Left cardiac atrium (tissue), 2 donors: ENCODE measurements around the gene SERPING1. TPM values are rescaled to one million over a fixed set of nuclear protein-coding genes. Genes with fewer than 3 reads are reported as not detected.

Experiments
- microRNA-seq, 2 donors: library from miRNA; unstranded; fragments of <30 nt; microRNA quantifications; one replicate each; pipeline ENCODE4 v1.2.0, GENCODE V29; 2020
- total RNA-seq, 2 donors: library from RNA; stranded (reverse); fragmentation: NEBNext Ultra II Directional; extraction: Animal tissue kit (Norgen Biotek cat#: 25700); gene quantifications; one replicate each; pipeline ENCODE4 v1.2.1, GENCODE V29; 2021
- donor health status: DM: no; HTN: yes; CAD: no; lungs with severe emphysema.
- donor health status: DM: yes; HTN: yes; CAD: no.

The SERPING1 gene
- total RNA-seq, 2 donors from 2014 or later: 198 to 266 TPM

Small RNA genes within 50 kb of the gene (microRNA-seq; reads per million reads assigned to microRNA genes)
- 6,095 to 8,920 reads per million in 2 donors for gene MIR130A

Other genes with a start within 250 kb of the SERPING1 start
- not detected for gene PRG3, start 216.5 kb upstream of the SERPING1 start, total RNA-seq
- gene PRG2, start 207.0 kb upstream of the SERPING1 start, total RNA-seq: not detected
- 10 to 100 TPM; 39.3 to 46.7 TPM for gene SLC43A3, start 170.6 kb upstream of the SERPING1 start, total RNA-seq
- gene RTN4RL2, start 137.2 kb upstream of the SERPING1 start, total RNA-seq: 1 to 10 TPM; 1.9 to 2.4 TPM
- 1 to 10 TPM; 5.8 to 7.2 TPM for gene SLC43A1, start 82.0 kb upstream of the SERPING1 start, total RNA-seq
- 10 to 100 TPM; 58.0 to 58.9 TPM for gene TIMM10, start 66.9 kb upstream of the SERPING1 start, total RNA-seq
- not detected for gene SMTNL1, start 60.1 kb upstream of the SERPING1 start, total RNA-seq
- 10 to 100 TPM; 28.9 to 30.0 TPM for gene UBE2L6, start 30.0 kb upstream of the SERPING1 start, total RNA-seq
- 1 to 10 TPM in 1 of 2 donors, under 1 TPM in 1; 0.47 to 1.1 TPM for gene YPEL4, start 52.2 kb downstream of the SERPING1 start, total RNA-seq
- gene CLP1, start 60.1 kb downstream of the SERPING1 start, total RNA-seq: 1 to 10 TPM; 6.9 to 8.5 TPM
- 10 to 100 TPM; 51.3 to 60.7 TPM for gene ZDHHC5, start 70.4 kb downstream of the SERPING1 start, total RNA-seq
- gene MED19, start 114.5 kb downstream of the SERPING1 start, total RNA-seq: 1 to 10 TPM; 8.4 to 8.7 TPM
- gene TMX2, start 114.9 kb downstream of the SERPING1 start, total RNA-seq: 10 to 100 TPM; 64.3 to 80.3 TPM
- 100 to 1,000 TPM in 1 of 2 donors, 10 to 100 TPM in 1; 99.1 to 116 TPM for gene SELENOH, start 143.8 kb downstream of the SERPING1 start, total RNA-seq
- gene BTBD18, start 154.1 kb downstream of the SERPING1 start, total RNA-seq: not detected
- 10 to 100 TPM; 75.2 to 82.0 TPM for gene CTNND1, start 164.1 kb downstream of the SERPING1 start, total RNA-seq